Keratinocyte (primary cell): ENCODE results near the gene CCDC178. TPM values are rescaled to one million over a fixed set of nuclear protein-coding genes. Genes with fewer than 3 reads are reported as not detected.

Experiments used
- DNase-seq: peaks from one replicate; pipeline ENCODE4 v3.0.0-alpha.2; 2011; ENCODE audit warnings: low read depth, missing footprints, low spot score
- FAIRE-seq: peaks from 2 replicates; lab custom pipeline; 2011; peaks lifted over from hg19 to GRCh38; lab: Jason Lieb, UNC
- H2AFZ ChIP-seq: 2 replicates; pipeline ENCODE4 v1.6.0; 2012; ENCODE audit warnings: low read length, control low read depth, inconsistent platforms; ENCODE audit not compliant: control insufficient read depth
- H3K27ac ChIP-seq: 2 replicates; pipeline ENCODE4 v1.5.1; 2011; ENCODE audit warnings: low read length; ENCODE audit not compliant: control insufficient read depth, insufficient read depth
- H3K27me3 ChIP-seq: 3 replicates; pipeline ENCODE4 v1.6.0; 2011; ENCODE audit warnings: low read length; ENCODE audit not compliant: control insufficient read depth, insufficient read depth; ENCODE audit errors: extremely low read depth
- H3K36me3 ChIP-seq, 2 experiments: 2 replicates in 1 of 2; 3 replicates in 1 of 2; pipeline ENCODE4 v1.5.1; 2011; ENCODE audit warnings: low read length in 2 of 2, mild to moderate bottlenecking in 1 of 2; ENCODE audit not compliant: control insufficient read depth in 2 of 2, insufficient read depth in 2 of 2; ENCODE audit errors: extremely low read depth in 1 of 2
- H3K4me1 ChIP-seq: 3 replicates; pipeline ENCODE4 v1.5.1; 2011; ENCODE audit warnings: low read length; ENCODE audit not compliant: control insufficient read depth, insufficient read depth; ENCODE audit errors: extremely low read depth
- H3K4me2 ChIP-seq: 3 replicates; pipeline ENCODE4 v1.6.0; 2011; ENCODE audit warnings: low read depth, low read length; ENCODE audit not compliant: control insufficient read depth, insufficient read depth; ENCODE audit errors: extremely low read depth
- H3K4me3 ChIP-seq, 3 experiments: fragments of 200-600 bp in 1 of 3; sonication (generic) in 1 of 3; 2 replicates in 2 of 3; 3 replicates in 1 of 3; pipeline ENCODE4 v1.5.1; 2011 to 2016; ENCODE audit warnings: low read length in 3 of 3, mild to moderate bottlenecking in 3 of 3, control low read depth in 2 of 3, inconsistent platforms in 1 of 3, low read depth in 1 of 3, mixed read lengths in 1 of 3, mixed run types in 1 of 3, moderate library complexity in 1 of 3; ENCODE audit not compliant: control insufficient read depth in 2 of 3, insufficient read depth in 2 of 3; ENCODE audit errors: extremely low read depth in 1 of 3
- H3K79me2 ChIP-seq: 2 replicates; pipeline ENCODE4 v1.6.0; 2012; ENCODE audit warnings: low read length; ENCODE audit not compliant: control insufficient read depth, insufficient read depth
- H3K9ac ChIP-seq: 3 replicates; pipeline ENCODE4 v1.6.0; 2011; ENCODE audit warnings: low read length; ENCODE audit not compliant: control insufficient read depth, insufficient read depth; ENCODE audit errors: extremely low read depth
- H3K9me1 ChIP-seq: 3 replicates; pipeline ENCODE4 v1.6.0; 2011; ENCODE audit warnings: low read length; ENCODE audit not compliant: control insufficient read depth, insufficient read depth; ENCODE audit errors: extremely low read depth
- H3K9me3 ChIP-seq: 2 replicates; pipeline ENCODE4 v1.5.1; 2012; ENCODE audit warnings: low read depth, low read length; ENCODE audit not compliant: control insufficient read depth
- H4K20me1 ChIP-seq: 3 replicates; pipeline ENCODE4 v1.6.0; 2011; ENCODE audit warnings: low read length; ENCODE audit not compliant: control insufficient read depth, insufficient read depth; ENCODE audit errors: extremely low read depth
- CTCF ChIP-seq, 3 experiments: IDR thresholded peaks in 1 of 3; conservative IDR thresholded peaks in 1 of 3; optimal IDR thresholded peaks in 1 of 3; 2 replicates in 2 of 3; 3 replicates in 1 of 3; pipeline versions ENCODE3 to v1.5.1; 2011; ENCODE audit warnings: low read length in 3 of 3, mild to moderate bottlenecking in 3 of 3, moderate library complexity in 2 of 3, control low read depth in 1 of 3, inconsistent platforms in 1 of 3; ENCODE audit not compliant: insufficient read depth in 2 of 3; ENCODE audit errors: extremely low read depth in 1 of 3
- EZH2 ChIP-seq: IDR thresholded peaks from one replicate; pipeline ENCODE4 v1.6.1; 2012; ENCODE audit warnings: inconsistent platforms, mild to moderate bottlenecking, low read length, moderate library complexity
- dilution Hi-C: fragments of 300-500 bp; cut with MboI; formaldehyde crosslinking; loops from one replicate; pipeline ENCODE4 v1.7.0; 2020; ENCODE audit warnings: low sequenced_read_pairs; ENCODE audit not compliant: extremely low pct_ligation_motif_present
- polyA plus RNA-seq, 5 experiments: library from polyadenylated mRNA; depleted of rRNA in 3 of 5; stranded (reverse) in 3 of 5; stranded (forward) in 1 of 5; unstranded in 1 of 5; fragments of >200 nt; gene quantifications; 1 replicate in 1 of 5; 2 replicates in 3 of 5; 3 replicates in 1 of 5; pipeline versions ENCODE4 v1.2.1 to v1.2.3, GENCODE V29; 2011 to 2012; ENCODE audit warnings: missing spikeins in 2 of 5, low read depth in 1 of 5, low replicate concordance in 1 of 5

Gene CCDC178
- polyA plus RNA-seq, 1 donor (not counting 4 experiments of a cell fraction or from before 2014, with no cell fraction given) = 0.14 TPM

DNA sequence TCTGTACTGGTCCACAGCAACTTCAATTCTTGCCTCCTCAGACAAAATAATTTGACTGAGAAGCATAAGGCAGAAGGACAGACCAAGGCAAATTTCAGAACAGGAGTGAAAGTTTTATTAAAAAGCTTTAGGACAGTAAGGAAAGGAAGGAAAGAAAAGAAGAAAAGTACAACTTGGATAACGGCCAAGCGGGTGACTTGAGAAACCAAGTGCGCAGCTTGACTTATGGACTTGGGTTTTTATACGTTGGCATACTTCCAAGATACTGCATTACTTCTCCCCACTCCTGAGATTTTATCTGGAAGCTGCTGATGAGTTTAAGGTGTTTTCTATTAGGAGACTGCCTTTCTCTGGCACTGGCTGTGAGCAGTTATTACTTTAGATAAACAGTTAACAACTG lies 64.7 kb downstream of the CCDC178 start:
- no peak overlapping the region for H3K4me3 ChIP-seq
- H3K9me3 ChIP-seq = no peaks in the 10 kb centered on the region
- H3K36me3 ChIP-seq = no peaks in the 10 kb centered on the region
- no peaks in the 10 kb centered on the region for H3K27me3 ChIP-seq
- FAIRE-seq (no peak), DNase-seq (no peak)
- H3K4me1 ChIP-seq = no peaks in the 10 kb centered on the region
- TF ChIP-seq EZH2 (no peak), CTCF (optimal IDR thresholded peaks at IDR 0.05 in 1 of 3, IDR thresholded peaks at IDR 0.05 in 1 of 3, conservative IDR thresholded peaks at IDR 0.05 in 1 of 3; ENCODE audit: extremely low read depth in 1 of 3, insufficient read depth in 2 of 3, low read length in 3 of 3) (no peak)
- no peaks in the 10 kb centered on the region for H3K9me1 ChIP-seq
- dilution Hi-C loops = no loop called here
- no peaks in the 10 kb centered on the region for H4K20me1 ChIP-seq
- H3K27ac ChIP-seq = no peak overlapping the region
- no peak overlapping the region for H3K4me2 ChIP-seq
- no peaks in the 10 kb centered on the region for H3K79me2 ChIP-seq
- H3K9ac ChIP-seq = no peak overlapping the region
- no peak overlapping the region for H2AFZ ChIP-seq

- TF ChIP-seq CTCF (optimal IDR thresholded peaks at IDR 0.05 in 1 of 3, IDR thresholded peaks at IDR 0.05 in 1 of 3, conservative IDR thresholded peaks at IDR 0.05 in 1 of 3; ENCODE audit: extremely low read depth in 1 of 3, insufficient read depth in 2 of 3, low read length in 3 of 3) (no peak), EZH2 (no peak)
- no peaks in the 10 kb centered on the region for H3K9me3 ChIP-seq
- no peak overlapping the region for H3K9ac ChIP-seq
- H3K27ac ChIP-seq = no peak overlapping the region
- no peaks in the 10 kb centered on the region for H3K27me3 ChIP-seq
- no peak overlapping the region for H3K4me2 ChIP-seq
- no peaks in the 10 kb centered on the region for H4K20me1 ChIP-seq
- H3K4me3 ChIP-seq = no peak overlapping the region
- H2AFZ ChIP-seq = no peak overlapping the region
- DNase-seq = no peak
- H3K79me2 ChIP-seq = no peaks in the 10 kb centered on the region
- no peaks in the 10 kb centered on the region for H3K36me3 ChIP-seq
- FAIRE-seq = no peak
- dilution Hi-C loops = no loop called here
- H3K9me1 ChIP-seq = no peaks in the 10 kb centered on the region
- H3K4me1 ChIP-seq = no peaks in the 10 kb centered on the region
Measured at GRCh38 chr18:33372442-33372841, 68.1 kb downstream of the CCDC178 start.
